SHP77 treated with DMSO at 0.1 percent for 48 hours (cell line): ENCODE results near the gene COL28A1.

Experiments used
- DNase-seq: peaks from one replicate; lab custom pipeline; 2025; lab: John Stamatoyannopoulos, UW

COL28A1 gene

GRCh38 chr7:7330997-7331396 is 204.7 kb downstream of the COL28A1 start:
- no peak for DNase-seq

- no peak for DNase-seq
Measured at GRCh38 chr7:7329326-7329725, 206.3 kb downstream of the COL28A1 start.

GRCh38 chr7:7327423-7327822 is 208.2 kb downstream of the COL28A1 start:
- DNase-seq: no peak

- no peak for DNase-seq
Measured at GRCh38 chr7:7324698-7325097, 211.0 kb downstream of the COL28A1 start.

GRCh38 chr7:7323921-7324320 is 211.8 kb downstream of the COL28A1 start:
- no peak for DNase-seq

GRCh38 chr7:7323352-7323751 is 212.3 kb downstream of the COL28A1 start:
- no peak for DNase-seq

DNA sequence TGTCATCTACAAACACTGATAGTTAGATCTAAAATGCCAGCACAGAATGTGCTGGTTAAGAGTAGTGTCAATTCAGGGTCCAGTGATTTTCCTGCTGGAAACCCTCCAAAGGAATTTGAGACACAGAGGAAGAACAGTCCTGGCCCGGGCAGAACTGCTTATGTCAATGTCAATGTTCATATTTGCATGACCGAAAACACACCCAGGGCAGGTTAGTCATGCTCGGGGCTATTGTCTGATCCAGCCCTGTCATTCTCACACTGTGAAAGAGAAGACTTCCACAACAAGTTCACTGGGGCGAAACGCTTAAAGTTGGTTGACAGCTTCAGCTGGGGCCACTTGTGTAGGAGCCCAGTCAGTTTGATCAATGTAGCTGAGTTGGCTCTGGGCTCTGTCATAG is 214.0 kb downstream of the COL28A1 start:
- no peak for DNase-seq

DNA sequence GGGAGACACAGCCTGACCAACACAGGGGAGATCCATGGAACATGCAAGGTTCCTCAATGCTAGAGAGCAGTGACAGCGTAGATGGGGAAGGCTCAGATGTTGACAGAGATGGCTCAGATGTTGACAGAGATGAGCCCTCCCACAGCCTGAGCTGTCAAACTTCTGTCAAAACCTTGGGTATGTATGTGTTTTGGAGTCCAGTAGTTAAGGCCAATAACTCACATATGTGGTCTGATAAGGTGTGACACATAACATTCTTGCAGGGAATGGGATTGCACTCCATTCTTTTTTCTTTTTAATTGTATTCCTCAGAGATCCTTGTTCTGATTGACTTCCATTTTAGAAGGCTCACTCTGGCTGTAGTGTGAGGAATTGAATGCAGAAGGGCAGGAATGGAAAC is 217.1 kb downstream of the COL28A1 start:
- no peak for DNase-seq

DNA sequence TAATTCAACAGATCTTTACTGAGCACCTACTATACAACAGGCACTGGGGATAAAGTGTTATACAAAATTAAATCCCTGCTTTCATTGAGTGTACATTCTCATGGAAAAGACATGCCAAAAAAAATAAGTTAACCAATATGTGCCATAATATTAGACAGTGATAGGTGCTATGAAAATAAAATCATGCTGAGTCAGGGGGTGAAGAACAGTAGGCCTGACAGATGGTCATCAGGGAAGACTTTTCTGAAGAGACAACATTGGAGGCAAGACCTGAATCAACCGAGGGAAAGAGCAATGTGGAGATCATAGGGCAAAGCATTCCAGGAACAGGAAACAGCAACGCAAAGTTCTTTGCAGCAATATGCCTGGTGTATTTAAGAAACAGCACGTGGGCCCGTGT is 217.8 kb downstream of the COL28A1 start:
- no peak for DNase-seq

GRCh38 chr7:7315851-7316250 is 219.8 kb downstream of the COL28A1 start:
- no peak for DNase-seq

DNA sequence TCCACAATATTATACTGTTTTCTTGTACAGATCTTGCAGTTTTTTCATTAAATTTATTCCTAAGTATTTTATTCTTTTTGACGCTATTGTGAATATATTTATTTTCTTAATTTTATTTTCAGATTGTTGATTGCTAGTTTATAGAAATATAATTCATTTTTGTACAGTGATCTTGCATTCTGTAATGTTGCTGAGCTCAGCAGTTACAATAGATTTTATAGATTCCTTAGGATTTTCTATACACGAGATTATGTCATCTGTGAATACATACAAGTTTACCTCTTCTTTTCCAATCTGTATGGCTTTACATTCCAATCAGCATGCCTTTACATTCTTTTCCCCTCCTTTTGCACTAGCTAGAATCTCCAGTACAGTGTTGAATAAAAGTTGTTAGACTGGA is 223.3 kb downstream of the COL28A1 start:
- DNase-seq: no peak

DNA sequence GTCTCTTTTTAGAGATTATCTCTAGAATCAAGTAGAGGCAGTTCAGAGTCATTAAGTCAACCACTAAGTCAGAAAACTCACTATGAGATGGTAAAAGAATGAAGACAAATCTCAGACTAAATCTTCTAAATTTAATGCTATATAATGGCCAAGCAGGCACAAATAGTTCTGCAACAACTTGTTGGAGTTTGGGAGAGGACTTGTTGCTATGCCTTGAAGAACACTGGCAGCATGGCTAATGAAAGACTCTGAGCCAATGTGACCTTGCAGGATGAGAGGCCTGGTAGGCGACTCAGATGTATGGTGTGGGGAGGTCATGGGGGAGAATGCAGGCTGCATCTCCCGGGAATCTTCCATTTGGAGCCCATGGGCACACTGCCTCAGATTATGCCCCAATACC is 224.7 kb downstream of the COL28A1 start:
- no peak for DNase-seq

GRCh38 chr7:7309203-7309602 is 226.5 kb downstream of the COL28A1 start:
- DNase-seq: no peak
